GM18909 (cell line): ENCODE results near the gene PPIB.
"Not testable (repeated sequence)": the region's sequence is repeated elsewhere in the genome, so short reads cannot be mapped to it uniquely, and the experiment has no call there.

Experiments
- ATAC-seq: cut with Tn5 transposase; IDR thresholded peaks from one replicate; pipeline ENCODE4 v1.9.1; 2021; ENCODE audit warnings: mild to moderate bottlenecking; ENCODE audit not compliant: unreplicated experiment, poor library complexity

PPIB gene

DNA sequence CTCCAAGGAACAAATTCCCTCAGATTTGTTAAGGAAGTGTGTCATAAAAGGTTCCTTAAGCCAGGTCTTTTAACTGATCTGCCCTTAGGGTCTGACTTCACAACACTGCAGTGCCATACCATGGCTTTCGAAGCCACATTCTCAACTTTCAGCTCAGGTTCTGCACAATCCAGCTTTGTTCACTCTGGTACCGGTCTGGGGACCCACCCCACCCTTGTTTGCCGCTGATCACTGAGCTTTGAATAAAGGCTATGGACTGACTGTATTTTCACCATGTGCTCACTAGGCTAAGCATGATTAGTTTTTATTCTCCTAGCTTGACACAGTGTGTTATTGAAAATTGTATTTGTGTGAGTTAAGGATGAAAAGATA is 51.2 kb downstream of the PPIB start:
- no peak for ATAC-seq

DNA sequence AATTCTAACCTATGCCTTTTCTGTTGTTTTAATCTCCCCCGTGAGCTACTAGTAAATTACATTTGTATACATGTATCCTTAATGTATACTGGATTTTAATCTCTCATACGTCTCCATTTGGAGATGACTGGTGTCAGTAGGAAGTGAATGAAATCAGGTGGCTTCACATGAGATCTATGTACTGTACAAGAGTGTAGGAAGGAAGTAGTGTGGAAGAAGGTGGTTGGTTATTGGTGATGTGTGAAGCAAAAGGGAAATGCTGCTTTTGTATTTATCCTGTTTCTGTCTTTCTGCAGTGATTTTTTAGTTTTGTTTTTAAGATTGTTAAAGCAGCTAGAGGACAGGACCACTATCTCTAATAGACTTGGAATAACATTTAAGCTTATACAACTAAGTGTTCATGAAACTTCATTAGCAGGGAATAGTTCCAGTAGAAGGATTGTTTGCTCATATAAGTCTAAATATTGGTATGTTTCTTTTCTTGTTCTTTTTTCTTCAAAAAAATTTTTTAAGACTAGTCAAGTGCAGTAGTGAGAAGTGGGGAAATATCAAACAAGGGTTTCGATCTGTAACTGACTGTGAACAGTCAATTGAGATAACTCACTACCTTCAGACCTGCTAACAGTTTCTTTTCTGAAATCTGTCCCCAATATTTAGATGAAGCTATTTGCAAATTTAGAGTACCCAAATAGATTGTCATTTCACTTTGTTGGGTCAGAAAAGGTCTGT is 51.7 kb downstream of the PPIB start:
- ATAC-seq = peak; percentile 45

DNA sequence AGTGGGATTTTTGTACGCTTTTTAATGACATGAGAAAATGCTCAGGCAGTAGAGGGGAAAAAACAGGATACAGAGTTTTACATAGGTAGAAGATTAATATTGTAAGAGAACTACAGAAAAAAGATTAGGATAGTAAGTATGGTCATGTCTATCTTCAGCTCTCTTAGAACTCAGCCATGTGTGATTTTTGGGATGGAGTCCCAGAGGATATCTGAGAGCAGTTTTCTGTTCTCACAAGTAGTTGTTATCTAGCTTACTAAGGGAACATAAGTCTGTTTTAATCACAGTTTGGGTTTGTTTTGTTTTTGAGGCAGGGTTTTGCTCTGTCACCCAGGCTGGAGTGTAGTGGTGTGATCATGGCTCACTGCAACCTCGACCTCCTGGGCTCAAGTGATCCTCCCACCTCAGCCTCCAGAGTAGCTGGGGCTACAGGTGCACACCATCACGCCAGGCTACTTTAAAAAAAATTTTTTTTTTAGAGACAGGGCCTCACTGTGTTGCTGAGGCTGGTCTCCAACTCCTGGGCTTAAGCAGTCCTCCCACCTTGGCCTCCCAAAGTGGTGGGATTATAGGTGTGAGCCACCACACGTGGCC is 52.6 kb downstream of the PPIB start:
- not testable (repeated sequence) for ATAC-seq

DNA sequence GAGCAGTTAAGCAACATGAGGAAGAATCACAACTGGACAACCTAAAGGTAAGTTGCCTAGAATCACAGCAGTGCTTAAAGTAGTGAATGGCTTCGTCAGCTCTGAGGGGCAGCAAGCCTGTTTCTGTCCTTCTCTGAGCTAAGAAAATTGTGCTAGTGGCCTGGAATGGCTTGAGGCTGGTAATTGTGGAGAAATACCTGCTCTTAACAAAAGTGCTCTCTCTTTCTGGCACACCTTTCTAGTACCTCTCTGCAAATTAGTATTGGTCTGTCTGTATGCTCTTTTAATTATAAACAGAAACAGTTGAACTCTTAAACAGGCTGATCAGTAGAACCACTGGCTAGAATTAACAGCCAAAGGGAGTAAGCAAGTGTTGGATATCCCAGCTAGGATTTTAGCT is 55.5 kb downstream of the PPIB start:
- no peak for ATAC-seq
